ENCODE results near the gene AAR2. TPM values are rescaled to one million over a fixed set of nuclear protein-coding genes. Genes with fewer than 3 reads are reported as not detected.

AAR2 gene
- total RNA-seq, 1 donor from 2014 or later = 51.4 TPM

GRCh38 chr20:36299459-36299858, 63.2 kb downstream of the AAR2 start:
- intact Hi-C loops (cut with DNase I) = no loop called here
- Histone ChIP-seq H3K27me3 (peaks cover under 1% of the 10 kb centered on the region), H3K4me3 (no peak overlapping the region)

GRCh38 chr20:36301359-36302119, 65.3 kb downstream of the AAR2 start:
- intact Hi-C loops (cut with DNase I) = no loop called here
- no peak for DNase-seq (ENCODE audit: low spot score in 2 of 2)
- H3K36me3 ChIP-seq = no peaks in the 10 kb centered on the region
- H3K4me3 ChIP-seq = no peak overlapping the region
- no peaks in the 10 kb centered on the region for H3K9me3 ChIP-seq
- TF ChIP-seq CTCF (IDR thresholded peaks at IDR 0.05) = no peak
- peaks cover 13% of the 10 kb centered on the region for H3K27me3 ChIP-seq
- peaks cover 1% of the 10 kb centered on the region in 2 donors for H3K4me1 ChIP-seq
- H3K27ac ChIP-seq = no peak overlapping the region

More at GRCh38 chr20:36299459-36299858, 63.2 kb downstream of the AAR2 start:
- no peaks in the 10 kb centered on the region for H3K36me3 ChIP-seq
- H3K4me1 ChIP-seq = no peaks in the 10 kb centered on the region
- H3K27ac ChIP-seq = no peak overlapping the region
- no peak for TF ChIP-seq CTCF (IDR thresholded peaks at IDR 0.05)
- no peak for DNase-seq (ENCODE audit: low spot score in 2 of 2)
- H3K9me3 ChIP-seq = no peaks in the 10 kb centered on the region

GRCh38 chr20:36303020-36303595, 66.8 kb downstream of the AAR2 start:
- no peaks in the 10 kb centered on the region for H3K36me3 ChIP-seq
- H3K4me3 ChIP-seq = no peak overlapping the region
- no peak for DNase-seq (ENCODE audit: low spot score in 2 of 2)
- intact Hi-C loops (cut with DNase I) = no loop called here
- H3K4me1 ChIP-seq = peaks cover 3 to 7% of the 10 kb centered on the region in 2 donors
- H3K27ac ChIP-seq = no peak overlapping the region
- peaks cover 13% of the 10 kb centered on the region for H3K27me3 ChIP-seq
- TF ChIP-seq CTCF (IDR thresholded peaks at IDR 0.05) = no peak
- no peaks in the 10 kb centered on the region for H3K9me3 ChIP-seq

- TF ChIP-seq CTCF (IDR thresholded peaks at IDR 0.05) = no peak
- Histone ChIP-seq H3K27me3 (peaks cover 13% of the 10 kb centered on the region), H3K9me3 (no peaks in the 10 kb centered on the region), H3K27ac (no peak overlapping the region), H3K4me1 (peaks cover 3 to 7% of the 10 kb centered on the region in 2 donors), H3K36me3 (no peaks in the 10 kb centered on the region), H3K4me3 (no peak overlapping the region)
- no peak for DNase-seq (ENCODE audit: low spot score in 2 of 2)
- intact Hi-C loops (cut with DNase I) = no loop called here
Observed at GRCh38 chr20:36303831-36304230, 67.6 kb downstream of the AAR2 start.

GRCh38 chr20:36304786-36305495, 68.7 kb downstream of the AAR2 start:
- Histone ChIP-seq H3K9me3 (no peaks in the 10 kb centered on the region), H3K36me3 (no peaks in the 10 kb centered on the region), H3K4me1 (peaks cover 3 to 7% of the 10 kb centered on the region in 2 donors), H3K4me3 (no peak overlapping the region), H3K27ac (no peak overlapping the region), H3K27me3 (peaks cover 13% of the 10 kb centered on the region)
- intact Hi-C loops (cut with DNase I) = no loop called here
- DNase-seq (ENCODE audit: low spot score in 2 of 2) = no peak
- no peak for TF ChIP-seq CTCF (IDR thresholded peaks at IDR 0.05)

All from ascending aorta (tissue), 2 donors.